AG09319 (cell line): Measurements from ENCODE around the gene CADM2.

ENCODE experiments used
- DNase-seq: peaks from one replicate; pipeline ENCODE4 v3.0.0-alpha.2; 2010; ENCODE audit warnings: low read depth; ENCODE audit errors: extremely low read depth
- TF ChIP-seq, protein P1 (sequence below): IDR thresholded peaks from 2 replicates; pipeline ENCODE4 v1.5.1; 2011; ENCODE audit warnings: low read depth, mild to moderate bottlenecking, inconsistent platforms, low read length, moderate library complexity

The CADM2 gene

DNA sequence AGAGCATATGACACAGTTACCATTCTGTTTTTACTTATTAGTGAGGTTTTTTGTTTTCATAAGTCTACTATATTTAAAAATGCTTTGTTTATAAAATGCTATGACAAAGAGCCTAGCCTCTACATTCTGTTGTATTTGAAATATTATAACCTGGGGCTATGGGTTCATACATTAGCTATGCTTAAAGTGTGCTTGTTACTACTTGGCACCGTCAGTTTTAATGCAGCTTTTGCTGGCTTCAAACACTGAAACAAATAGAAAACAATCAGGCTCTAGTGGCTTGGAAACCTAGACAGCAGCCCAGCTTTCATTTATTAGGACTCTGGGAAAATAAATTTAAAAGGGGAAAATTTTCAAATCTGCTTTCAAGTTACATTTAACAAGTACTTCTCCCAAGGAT, 635.9 kb downstream of the CADM2 start:
- no peak for DNase-seq
- TF ChIP-seq, protein P1, sequence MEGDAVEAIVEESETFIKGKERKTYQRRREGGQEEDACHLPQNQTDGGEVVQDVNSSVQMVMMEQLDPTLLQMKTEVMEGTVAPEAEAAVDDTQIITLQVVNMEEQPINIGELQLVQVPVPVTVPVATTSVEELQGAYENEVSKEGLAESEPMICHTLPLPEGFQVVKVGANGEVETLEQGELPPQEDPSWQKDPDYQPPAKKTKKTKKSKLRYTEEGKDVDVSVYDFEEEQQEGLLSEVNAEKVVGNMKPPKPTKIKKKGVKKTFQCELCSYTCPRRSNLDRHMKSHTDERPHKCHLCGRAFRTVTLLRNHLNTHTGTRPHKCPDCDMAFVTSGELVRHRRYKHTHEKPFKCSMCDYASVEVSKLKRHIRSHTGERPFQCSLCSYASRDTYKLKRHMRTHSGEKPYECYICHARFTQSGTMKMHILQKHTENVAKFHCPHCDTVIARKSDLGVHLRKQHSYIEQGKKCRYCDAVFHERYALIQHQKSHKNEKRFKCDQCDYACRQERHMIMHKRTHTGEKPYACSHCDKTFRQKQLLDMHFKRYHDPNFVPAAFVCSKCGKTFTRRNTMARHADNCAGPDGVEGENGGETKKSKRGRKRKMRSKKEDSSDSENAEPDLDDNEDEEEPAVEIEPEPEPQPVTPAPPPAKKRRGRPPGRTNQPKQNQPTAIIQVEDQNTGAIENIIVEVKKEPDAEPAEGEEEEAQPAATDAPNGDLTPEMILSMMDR = no peak

DNA sequence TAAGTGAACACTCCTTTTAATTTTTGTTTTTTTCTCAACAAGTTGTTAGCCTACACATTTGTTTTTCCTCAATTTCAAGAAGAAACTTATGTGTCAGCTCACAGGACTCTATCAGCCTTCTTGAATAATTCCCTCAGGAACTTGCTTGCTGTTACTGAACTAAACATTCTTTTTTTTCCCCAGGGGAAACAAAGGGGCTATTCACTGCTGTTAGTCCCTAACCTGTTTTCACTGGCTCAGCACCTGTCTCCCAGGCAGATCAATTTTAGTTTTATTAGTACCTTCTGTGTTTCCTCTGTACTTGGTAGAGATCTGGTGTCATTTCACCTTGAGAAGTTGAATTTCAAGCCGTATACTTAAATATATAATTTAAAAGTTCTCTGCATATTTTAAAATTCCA, 644.6 kb downstream of the CADM2 start:
- TF ChIP-seq, protein P1 = no peak
- no peak for DNase-seq

DNA sequence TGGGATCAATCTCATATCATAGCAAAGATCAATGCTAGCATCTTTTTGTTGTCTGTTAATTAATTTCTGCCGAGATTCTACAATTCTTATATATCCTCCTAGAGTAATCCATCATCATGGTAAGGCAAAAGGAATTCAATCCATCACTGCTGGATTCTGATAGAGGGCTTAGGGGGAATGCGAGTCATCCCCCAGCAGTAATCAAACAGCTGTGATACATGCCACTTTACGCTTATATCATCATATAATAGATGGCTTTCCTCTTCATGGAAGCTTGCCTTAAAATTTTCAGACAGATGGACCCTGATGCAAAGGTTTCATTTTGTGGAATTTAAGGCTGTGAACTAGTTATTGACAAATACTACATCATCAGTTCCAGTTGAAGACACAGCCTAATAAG, 645.9 kb downstream of the CADM2 start:
- TF ChIP-seq, protein P1 = no peak
- DNase-seq = no peak

DNA sequence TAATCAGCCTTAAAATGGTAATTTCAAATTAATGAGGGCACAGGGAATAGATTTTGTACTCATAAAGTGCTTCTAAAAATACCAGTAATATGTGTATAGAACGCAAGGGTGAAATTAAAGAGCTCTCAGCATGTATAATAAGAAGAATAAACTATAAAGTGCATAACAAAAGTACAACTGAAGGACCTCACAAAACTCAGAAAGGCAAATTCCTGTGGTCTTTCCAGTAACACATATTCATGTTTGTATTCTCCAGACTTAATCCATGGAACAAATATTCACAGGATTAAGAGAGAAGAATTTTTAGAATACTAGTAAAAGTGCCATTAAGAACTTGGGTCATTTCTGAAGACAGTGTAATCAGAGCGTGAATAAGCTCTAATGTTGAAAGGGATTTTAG, 646.3 kb downstream of the CADM2 start:
- DNase-seq = no peak
- TF ChIP-seq, protein P1 = no peak

DNA sequence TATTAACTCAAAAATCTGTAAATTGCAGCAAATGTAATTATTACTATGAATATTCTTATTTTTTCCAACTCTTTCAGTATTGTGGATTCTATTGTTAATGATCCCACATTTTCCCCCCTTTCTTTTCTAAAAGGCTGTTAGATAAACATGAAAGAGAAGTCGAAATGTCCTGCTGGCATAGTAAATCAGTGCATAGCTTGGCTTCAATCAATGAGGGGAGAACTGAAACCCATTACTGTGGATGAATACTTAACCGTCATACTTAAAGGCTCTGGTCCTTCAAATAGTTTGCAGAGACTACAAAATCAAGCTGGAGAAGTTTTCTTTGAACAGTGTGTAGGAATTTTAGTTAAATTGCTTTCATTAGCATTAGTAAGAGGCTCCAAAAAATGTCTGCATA, 667.9 kb downstream of the CADM2 start:
- no peak for DNase-seq

DNA sequence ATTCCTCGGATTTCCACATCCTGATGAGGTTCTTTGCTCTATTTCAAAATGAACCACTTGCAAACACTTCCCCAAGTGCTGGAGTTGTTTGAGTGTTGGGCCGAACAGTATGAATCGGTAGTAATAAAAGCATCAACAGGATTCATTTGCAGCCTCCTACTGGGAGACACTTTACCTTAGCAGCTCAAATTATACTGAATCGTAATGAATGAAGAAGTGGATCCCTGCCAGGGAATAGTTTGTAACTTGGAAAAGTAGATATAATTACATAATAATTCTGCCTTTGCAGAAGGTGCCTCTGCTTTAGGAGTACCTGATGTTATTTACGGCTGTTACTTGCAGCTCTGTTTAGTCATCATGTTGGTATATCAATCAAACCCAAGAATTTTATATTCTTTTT, 669.1 kb downstream of the CADM2 start:
- DNase-seq = no peak
- TF ChIP-seq, protein P1 = no peak

More for the DNA sequence above, 667.9 kb downstream of the CADM2 start:
- TF ChIP-seq, protein P1 = no peak

DNA sequence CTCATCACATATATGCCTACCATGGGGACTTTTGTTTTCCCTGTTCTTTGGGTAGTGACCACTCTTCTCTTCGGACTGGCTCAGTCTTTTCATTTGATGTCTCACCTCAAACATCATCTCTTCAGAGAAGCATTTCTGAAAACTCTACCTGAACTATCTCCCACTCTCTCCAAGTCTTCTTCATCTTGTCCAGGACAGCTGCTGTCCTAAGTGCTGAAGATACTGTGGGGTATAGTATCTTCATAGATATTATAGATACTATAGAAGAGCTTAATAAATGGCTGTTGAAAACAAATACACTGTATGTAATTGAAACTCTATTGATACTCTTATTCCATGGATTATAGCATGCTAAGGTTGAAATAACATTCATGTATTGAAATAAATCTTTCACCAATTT, 672.3 kb downstream of the CADM2 start:
- no peak for DNase-seq
- TF ChIP-seq, protein P1 = no peak
